Bronchus fibroblast of lung (primary cell): Measurements from ENCODE around the gene CFL2. TPM values are rescaled to one million over a fixed set of nuclear protein-coding genes. Genes with fewer than 3 reads are reported as not detected.

ENCODE experiments used
- total RNA-seq: library from RNA; depleted of rRNA; stranded (reverse); fragments of >200 nt; gene quantifications from 2 replicates; pipeline ENCODE4 v1.2.3, GENCODE V29; 2015

CFL2 gene
- total RNA-seq = 68.7 and 82.9 TPM in 2 replicates

GRCh38 chr14:34714320-34715126, at the start of gene CFL2:
CFL2 (minus strand) TSS chr14:34714593; CDS start chr14:34714540, 53 bp downstream.

Other genes starting within 250 kb of the CFL2 start
- 28.2 and 33.3 TPM in 2 replicates for gene EAPP, start 174.9 kb downstream of the CFL2 start, total RNA-seq
- gene SNX6, start 84.4 kb downstream of the CFL2 start, total RNA-seq = 148 and 157 TPM in 2 replicates
- 16.2 and 23.7 TPM in 2 replicates for gene BAZ1A, start 160.8 kb upstream of the CFL2 start, total RNA-seq